Endothelial cell of umbilical vein (primary cell): Measurements from ENCODE around the gene BHLHE23. TPM values are rescaled to one million over a fixed set of nuclear protein-coding genes. Genes with fewer than 3 reads are reported as not detected.

Experiments used
- BruUV-seq: library from RNA; stranded (reverse); fragments of 400-500 nt; replicated peaks from 2 replicates; lab custom pipeline; 2021; lab: Mats Ljungman, UMichigan
- CTCF ChIA-PET: fragments of 300-600, 350-600 bp; sonication (Branson Sonifier 250); formaldehyde crosslinking; loops from one replicate; lab custom pipeline; 2021; ENCODE audit warnings: antibody characterized with exemption, inconsistent platforms; lab: Charles Lee
- POLR2A ChIA-PET: fragments of 300-600, 350-600 bp; sonication (Branson Sonifier 250); formaldehyde crosslinking; loops from one replicate; lab custom pipeline; 2021; ENCODE audit warnings: antibody characterized with exemption, inconsistent platforms; lab: Charles Lee
- DNase-seq: peaks from one replicate; pipeline ENCODE4 v3.0.0-alpha.2; 2011; ENCODE audit warnings: low read depth, low spot score
- FAIRE-seq: peaks from 2 replicates; lab custom pipeline; 2011; peaks lifted over from hg19 to GRCh38; lab: Jason Lieb, UNC
- H2AFZ ChIP-seq: 2 replicates; pipeline ENCODE4 v1.6.0; 2012; ENCODE audit warnings: low read depth, low read length, control low read depth, inconsistent platforms
- H3K27ac ChIP-seq: 2 replicates; pipeline ENCODE4 v1.5.1; 2011; ENCODE audit warnings: low read depth, mild to moderate bottlenecking, control low read depth, low read length, moderate library complexity; ENCODE audit not compliant: insufficient read depth
- H3K27me3 ChIP-seq, 2 experiments: 2 replicates each; pipeline versions ENCODE4 v1.6.0 to v1.6.1; 2011; ENCODE audit warnings: low read length in 2 of 2, mixed read lengths in 1 of 2; ENCODE audit not compliant: control insufficient read depth in 2 of 2, insufficient read depth in 2 of 2
- H3K36me3 ChIP-seq, 2 experiments: 2 replicates in 1 of 2; 3 replicates in 1 of 2; pipeline ENCODE4 v1.5.1; 2011; ENCODE audit warnings: low read length in 2 of 2, mild to moderate bottlenecking in 1 of 2, moderate library complexity in 1 of 2; ENCODE audit not compliant: control insufficient read depth in 2 of 2, insufficient read depth in 2 of 2; ENCODE audit errors: extremely low read depth in 1 of 2
- H3K4me1 ChIP-seq: 3 replicates; pipeline ENCODE4 v1.5.1; 2011; ENCODE audit warnings: mild to moderate bottlenecking, low read length; ENCODE audit not compliant: control insufficient read depth, insufficient read depth; ENCODE audit errors: extremely low read depth
- H3K4me2 ChIP-seq: 2 replicates; pipeline ENCODE4 v1.6.1; 2011; ENCODE audit warnings: low read length, control low read depth, mixed read lengths; ENCODE audit not compliant: insufficient read depth
- H3K4me3 ChIP-seq, 3 experiments: fragments of 200-600 bp in 1 of 3; sonication (generic), shearing (Covaris generic) in 1 of 3; replicated peaks in 1 of 3; 2 replicates each; pipeline ENCODE4 v1.5.1; 2011 to 2016; ENCODE audit warnings: control low read depth in 3 of 3, low read length in 3 of 3, mild to moderate bottlenecking in 2 of 3, inconsistent platforms in 1 of 3, low read depth in 1 of 3, moderate library complexity in 1 of 3; ENCODE audit not compliant: insufficient read depth in 1 of 3
- H3K79me2 ChIP-seq: 2 replicates; pipeline ENCODE4 v1.6.0; 2012; ENCODE audit warnings: low read length, inconsistent platforms; ENCODE audit not compliant: control insufficient read depth, insufficient read depth
- H3K9ac ChIP-seq: replicated peaks from 2 replicates; pipeline ENCODE3; 2011; ENCODE audit warnings: low read length, control low read depth; ENCODE audit not compliant: insufficient read depth; ENCODE audit errors: extremely low read depth
- H3K9me1 ChIP-seq: replicated peaks from 3 replicates; pipeline ENCODE4 v1.6.0; 2011; ENCODE audit warnings: mild to moderate bottlenecking, low read length; ENCODE audit not compliant: control insufficient read depth, insufficient read depth; ENCODE audit errors: extremely low read depth
- H3K9me3 ChIP-seq: replicated peaks from 2 replicates; pipeline ENCODE4 v1.5.1; 2012; ENCODE audit warnings: low read length, inconsistent platforms; ENCODE audit not compliant: control insufficient read depth, insufficient read depth
- H4K20me1 ChIP-seq: replicated peaks from 2 replicates; pipeline ENCODE3; 2011; ENCODE audit warnings: mild to moderate bottlenecking, low read length; ENCODE audit not compliant: control insufficient read depth, insufficient read depth; ENCODE audit errors: extremely low read depth
- CTCF ChIP-seq, 2 donors: IDR thresholded peaks; 1 replicate in 1 of 2; 2 replicates in 1 of 2; pipeline ENCODE4 v1.5.1; 2011; ENCODE audit warnings: low read length in 2 of 2, mild to moderate bottlenecking in 2 of 2, moderate library complexity in 2 of 2, control low read depth in 1 of 2, inconsistent platforms in 1 of 2, low read depth in 1 of 2; ENCODE audit not compliant: insufficient read depth in 1 of 2; ENCODE audit errors: extremely low read depth in 1 of 2
- EZH2 ChIP-seq: IDR thresholded peaks from 2 replicates; pipeline ENCODE4 v1.6.1; 2012; ENCODE audit warnings: borderline replicate concordance, low read depth, mild to moderate bottlenecking, moderate library complexity, low read length, inconsistent platforms; ENCODE audit not compliant: severe bottlenecking
- FOS ChIP-seq: IDR thresholded peaks from 2 replicates; pipeline ENCODE4 v1.6.1; 2011; ENCODE audit warnings: mild to moderate bottlenecking, low read length, moderate library complexity, borderline replicate concordance; ENCODE audit not compliant: insufficient read depth
- GATA2 ChIP-seq: IDR thresholded peaks from 2 replicates; pipeline ENCODE4 v1.7.0; 2011; ENCODE audit warnings: low read depth, mild to moderate bottlenecking, moderate library complexity, mixed read lengths, low read length; ENCODE audit not compliant: insufficient read length, insufficient read depth
- JUN ChIP-seq: IDR thresholded peaks from 2 replicates; pipeline ENCODE4 v1.6.1; 2011; ENCODE audit warnings: borderline replicate concordance, low read depth; ENCODE audit not compliant: insufficient read length, insufficient read depth
- MAX ChIP-seq: IDR thresholded peaks from 2 replicates; pipeline ENCODE4 v1.6.1; 2011; ENCODE audit not compliant: insufficient read depth, insufficient read length
- MYC ChIP-seq: IDR thresholded peaks from one replicate; pipeline ENCODE4 v1.6.1; 2011; ENCODE audit warnings: mild to moderate bottlenecking, low read depth, low read length
- POLR2A ChIP-seq: IDR thresholded peaks from 2 replicates; pipeline ENCODE4 v1.6.1; 2012; ENCODE audit warnings: low read depth, mild to moderate bottlenecking, control low read depth, low read length
- POLR2AphosphoS5 ChIP-seq: IDR thresholded peaks from 2 replicates; pipeline ENCODE4 v1.6.1; 2012; ENCODE audit warnings: low read depth, mild to moderate bottlenecking, control low read depth, low read length, moderate library complexity; ENCODE audit not compliant: insufficient read depth
- dilution Hi-C: fragments of 300-500 bp; cut with MboI; formaldehyde crosslinking; loops from one replicate; pipeline ENCODE4 v1.15.0; 2019; ENCODE audit warnings: low sequenced_read_pairs; ENCODE audit not compliant: extremely low pct_ligation_motif_present
- intact Hi-C: fragments of 100-400 bp; cut with micrococcal nuclease; formaldehyde crosslinking; loops from one replicate; pipeline ENCODE4 v1.10.0; 2022
- polyA plus RNA-seq, 4 experiments: library from polyadenylated mRNA; depleted of rRNA in 3 of 4; stranded (reverse) in 3 of 4; unstranded in 1 of 4; fragments of >200 nt; gene quantifications; 2 replicates each; pipeline versions ENCODE4 v1.2.1 to v1.2.3, GENCODE V29; 2011 to 2012; ENCODE audit warnings: missing spikeins in 1 of 4
- total RNA-seq: library from RNA; stranded (reverse); gene quantifications from 2 replicates; pipeline ENCODE4 v1.2.3, GENCODE V29; 2021

BHLHE23 gene
- total and polyA plus RNA-seq, 2 donors (not counting 3 experiments of a cell fraction or from before 2014, with no cell fraction given) = not detected

DNA sequence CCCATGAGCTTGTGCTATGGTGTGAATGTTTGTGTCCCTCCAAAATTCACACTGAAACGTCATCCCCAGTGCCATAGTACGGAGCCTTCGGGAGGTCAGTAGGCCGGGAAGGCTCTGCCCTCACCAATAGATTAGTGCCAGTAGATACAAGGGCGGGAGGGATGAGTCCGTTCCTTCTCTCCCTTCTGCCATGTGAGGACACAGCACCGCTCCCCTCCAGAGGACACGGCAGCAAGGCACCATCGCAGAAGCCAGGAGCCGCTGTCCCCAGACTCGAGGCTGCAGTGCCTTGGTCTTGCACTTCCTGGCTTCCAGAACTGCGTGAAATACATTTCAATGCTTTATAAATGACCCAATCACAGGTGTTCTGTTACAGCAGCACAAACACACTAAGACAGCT lies 39.2 kb upstream of the BHLHE23 start:
- Histone ChIP-seq H3K36me3 (no peaks in the 10 kb centered on the region), H3K4me1 (no peaks in the 10 kb centered on the region), H3K27ac (no peak overlapping the region), H4K20me1 (no peaks in the 10 kb centered on the region), H3K9me1 (no peaks in the 10 kb centered on the region), H3K4me3 (no peak overlapping the region), H2AFZ (no peak overlapping the region), H3K9ac (no peak overlapping the region), H3K4me2 (no peak overlapping the region), H3K27me3 (peaks cover 0 to 1% of the 10 kb centered on the region in 2 experiments), H3K79me2 (no peaks in the 10 kb centered on the region), H3K9me3 (no peaks in the 10 kb centered on the region)
- no peak for DNase-seq
- CTCF ChIA-PET = no interaction called here
- BruUV-seq = no TSS peak
- intact Hi-C loops = no loop called here
- TF ChIP-seq POLR2A (no peak), GATA2 (no peak), MYC (no peak), FOS (no peak), MAX (no peak), CTCF (IDR thresholded peaks at IDR 0.05; ENCODE audit: extremely low read depth in 1 of 2, insufficient read depth in 1 of 2, low read depth in 1 of 2, low read length in 2 of 2) (no peak)
- dilution Hi-C loops = no loop called here
- FAIRE-seq = no peak
- POLR2A ChIA-PET = no interaction called here

GRCh38 chr20:63045401-63045800 lies 38.6 kb upstream of the BHLHE23 start:
- intact Hi-C loops = no loop called here
- no peak for FAIRE-seq
- Histone ChIP-seq H3K4me2 (no peak overlapping the region), H3K9me3 (no peaks in the 10 kb centered on the region), H4K20me1 (no peaks in the 10 kb centered on the region), H3K9ac (no peak overlapping the region), H3K9me1 (no peaks in the 10 kb centered on the region), H2AFZ (no peak overlapping the region), H3K79me2 (no peaks in the 10 kb centered on the region), H3K27me3 (peaks cover 0 to 2% of the 10 kb centered on the region in 2 experiments), H3K4me1 (no peaks in the 10 kb centered on the region), H3K27ac (no peak overlapping the region), H3K36me3 (no peaks in the 10 kb centered on the region), H3K4me3 (no peak overlapping the region)
- ChIA-PET POLR2A (no interaction called here), CTCF (no interaction called here)
- no peak for TF ChIP-seq MAX
- no peak for TF ChIP-seq MYC
- no peak for TF ChIP-seq EZH2
- no peak for TF ChIP-seq FOS
- no peak for TF ChIP-seq GATA2
- TF ChIP-seq POLR2A = no peak
- TF ChIP-seq CTCF (IDR thresholded peaks at IDR 0.05; ENCODE audit: extremely low read depth in 1 of 2, insufficient read depth in 1 of 2, low read depth in 1 of 2, low read length in 2 of 2) = no peak
- no peak for TF ChIP-seq JUN
- TF ChIP-seq POLR2AphosphoS5 = no peak
- no peak for DNase-seq
- dilution Hi-C loops = no loop called here
- no TSS peak for BruUV-seq
